Fibroblast of skin of right biceps (primary cell): ENCODE results near the gene MREG.
"Not testable (repeated sequence)": the region's sequence is repeated elsewhere in the genome, so short reads cannot be mapped to it uniquely, and the experiment has no call there.

Source experiments
- DNase-seq: peaks from one replicate; pipeline ENCODE4 v3.0.0-alpha.2; 2013

Gene MREG

DNA sequence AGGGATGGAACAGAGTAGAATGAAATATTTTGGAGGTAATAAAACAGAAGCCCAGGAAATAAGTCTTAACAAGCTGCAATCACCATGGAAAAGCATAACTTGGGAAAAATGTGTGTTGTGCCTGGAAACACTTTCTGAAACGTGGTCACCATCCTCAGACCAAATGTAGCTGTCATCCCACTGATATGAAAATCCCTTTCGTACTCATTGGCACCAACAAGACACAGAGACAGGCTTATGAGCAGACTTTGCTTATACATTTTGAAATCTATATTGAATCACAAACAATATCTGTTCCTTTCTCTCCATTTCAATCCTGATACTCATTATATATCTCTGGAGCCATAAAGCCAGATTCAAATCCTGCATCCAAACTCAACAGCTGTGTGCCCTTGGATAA, 28.7 kb downstream of the MREG start:
- no peak for DNase-seq

DNA sequence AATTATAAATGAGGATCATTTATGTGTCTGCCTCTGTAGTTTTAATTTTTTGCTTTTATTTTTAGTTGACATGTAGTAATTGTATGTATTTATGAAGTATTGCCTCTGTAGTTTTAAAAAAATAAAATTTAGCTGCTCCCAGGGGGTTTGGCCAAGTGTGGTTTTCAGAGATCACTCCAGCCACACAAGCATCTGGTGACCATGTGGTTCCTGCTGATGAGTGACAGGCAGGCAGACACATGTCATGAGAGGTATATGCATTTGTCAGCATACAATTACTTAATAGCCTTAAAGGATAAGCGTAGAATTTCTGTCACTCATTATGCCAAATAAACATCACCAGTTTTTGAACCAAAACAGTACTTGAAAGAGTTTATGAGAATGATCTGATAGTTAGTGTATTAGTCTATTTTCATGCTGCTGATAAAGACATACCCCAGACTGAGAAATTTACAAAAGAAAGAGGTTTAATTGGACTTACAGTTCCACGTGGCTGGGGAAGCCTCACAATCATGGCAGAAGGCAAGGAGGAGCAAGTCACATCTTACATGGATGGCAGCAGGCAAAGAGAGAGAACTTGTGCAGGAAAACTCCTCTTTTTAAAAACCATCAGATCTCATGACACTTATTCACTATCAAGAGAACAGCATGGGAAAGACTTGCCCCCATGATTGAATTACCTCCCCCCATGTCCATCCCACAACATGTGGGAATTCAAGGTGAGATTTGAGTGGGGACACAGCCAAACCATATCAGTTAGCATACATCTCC, 29.6 kb downstream of the MREG start:
- DNase-seq, result peak; percentile 18

DNA sequence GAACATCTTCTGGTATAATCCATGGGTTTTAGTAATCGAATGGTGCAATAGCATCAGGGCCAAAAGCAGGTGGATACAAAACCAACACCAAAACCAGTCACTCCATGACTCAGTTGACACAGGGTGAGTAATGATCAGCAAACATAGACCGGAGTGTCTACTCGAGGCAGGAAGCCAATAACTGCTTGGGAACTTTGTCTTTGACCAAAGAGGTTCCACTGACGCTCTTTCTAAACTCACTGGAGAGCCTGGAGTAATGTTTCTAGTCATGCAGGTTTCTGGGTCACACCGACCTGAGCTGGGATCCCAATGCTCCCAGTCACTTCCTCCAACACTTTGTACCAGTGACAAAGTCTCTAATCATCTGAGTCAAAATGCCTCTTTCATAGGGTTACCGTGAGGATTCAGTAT, 30.9 kb downstream of the MREG start:
- DNase-seq, result peak; percentile 62

DNA sequence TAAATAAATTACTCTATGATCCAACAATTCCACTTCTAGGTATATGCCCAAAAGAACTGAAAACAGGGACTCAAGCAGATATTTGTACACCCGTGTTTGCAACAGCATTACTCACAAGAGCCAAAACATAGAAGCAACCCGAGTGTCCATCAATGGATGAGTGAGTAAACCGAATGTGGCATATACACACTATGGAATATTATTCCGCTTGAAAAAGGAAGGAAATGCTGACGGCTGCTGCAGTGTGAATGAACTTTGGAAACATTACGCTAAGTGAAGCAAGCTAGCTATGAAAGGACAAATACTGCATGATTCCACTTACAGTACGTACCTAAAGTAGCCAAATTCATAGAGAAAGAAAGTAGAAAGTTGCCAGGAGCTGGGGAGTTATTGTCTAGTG, 32.2 kb downstream of the MREG start:
- no peak for DNase-seq

DNA sequence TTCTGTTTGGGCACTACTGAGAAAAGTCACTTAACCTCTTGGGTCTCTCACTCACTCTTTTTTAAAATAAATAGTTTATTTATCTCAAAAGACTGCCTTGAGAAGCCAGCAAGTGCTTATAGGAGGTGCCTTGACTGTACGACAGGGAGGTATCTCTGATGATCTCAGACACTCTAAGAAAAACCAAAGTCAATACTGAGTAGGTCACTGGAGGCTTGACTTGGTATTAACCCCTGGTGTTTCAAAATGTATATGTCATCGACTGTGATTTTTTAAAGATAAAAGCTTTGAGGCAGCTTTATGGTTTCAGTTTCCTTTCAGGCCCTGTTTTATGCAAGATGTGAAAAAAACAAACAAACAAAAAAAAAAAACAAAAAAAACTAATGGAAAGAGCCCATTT, 33.7 kb downstream of the MREG start:
- DNase-seq, result no peak

DNA sequence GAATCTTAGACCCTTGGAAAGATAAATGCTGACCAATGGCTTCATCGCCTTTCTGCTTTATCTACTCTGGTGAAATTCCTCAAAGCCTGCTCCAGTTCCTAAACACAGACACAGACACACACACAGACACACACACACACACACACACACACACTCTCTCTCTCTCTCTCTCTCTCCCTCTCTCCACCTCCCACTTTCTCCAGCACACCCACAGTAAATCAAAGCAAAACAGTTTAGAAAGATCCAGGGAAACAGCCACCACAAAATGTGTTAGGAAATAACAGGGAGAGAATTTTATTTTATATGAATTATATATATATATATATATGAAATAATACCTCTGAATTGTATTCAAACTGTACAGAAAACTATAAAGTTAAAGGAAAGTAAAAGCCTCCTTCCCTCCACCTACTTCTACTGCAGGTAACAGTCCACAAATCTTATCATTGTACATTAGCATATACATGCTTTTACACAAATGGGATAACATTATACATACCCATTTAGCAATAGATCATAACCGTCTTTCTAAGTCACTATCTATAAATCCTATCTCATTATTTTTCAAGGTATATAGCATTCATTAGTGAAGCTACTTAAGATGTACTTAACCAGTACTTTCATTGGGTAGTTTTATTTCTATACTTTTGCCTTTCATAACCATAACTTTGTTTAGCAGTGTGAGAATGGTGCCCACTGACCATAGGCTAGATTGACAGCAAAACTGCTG, 38.5 kb downstream of the MREG start:
- DNase-seq, result no peak

DNA sequence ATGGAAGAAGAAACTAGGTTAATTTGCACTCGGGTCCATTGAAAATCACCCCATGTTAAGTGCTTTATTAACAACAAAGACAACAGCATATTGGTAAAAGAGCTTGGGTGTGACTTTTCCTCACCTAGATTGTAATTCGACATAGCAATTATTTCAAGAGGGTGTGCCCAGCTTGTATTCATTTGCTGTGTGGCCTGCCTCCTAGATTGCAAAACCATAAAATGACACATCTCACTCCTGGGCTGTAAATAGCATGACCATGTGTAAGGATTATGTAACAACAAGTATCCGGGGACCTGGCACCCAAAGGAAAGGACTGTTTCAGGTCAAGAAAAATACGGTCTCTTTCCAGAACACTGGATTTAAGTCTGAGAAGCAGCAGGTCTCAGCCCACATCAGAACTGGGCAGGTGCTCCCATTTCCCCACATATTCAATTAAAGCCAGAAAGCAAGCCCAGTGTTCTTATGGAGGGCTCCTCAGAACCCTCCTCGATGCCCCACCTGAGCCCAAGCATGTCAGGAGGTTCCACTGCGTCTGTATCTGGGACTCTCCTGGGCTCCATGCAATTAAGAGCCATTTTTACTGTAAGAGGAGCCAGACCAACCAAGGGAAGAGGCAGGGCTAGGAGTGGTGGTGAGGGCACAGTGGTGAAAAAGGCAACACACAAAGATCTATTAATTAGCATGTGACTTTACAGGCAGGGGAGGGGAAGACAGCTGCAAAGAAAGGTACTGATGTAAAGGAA, 39.2 kb downstream of the MREG start:
- peak; percentile 30 for DNase-seq

DNA sequence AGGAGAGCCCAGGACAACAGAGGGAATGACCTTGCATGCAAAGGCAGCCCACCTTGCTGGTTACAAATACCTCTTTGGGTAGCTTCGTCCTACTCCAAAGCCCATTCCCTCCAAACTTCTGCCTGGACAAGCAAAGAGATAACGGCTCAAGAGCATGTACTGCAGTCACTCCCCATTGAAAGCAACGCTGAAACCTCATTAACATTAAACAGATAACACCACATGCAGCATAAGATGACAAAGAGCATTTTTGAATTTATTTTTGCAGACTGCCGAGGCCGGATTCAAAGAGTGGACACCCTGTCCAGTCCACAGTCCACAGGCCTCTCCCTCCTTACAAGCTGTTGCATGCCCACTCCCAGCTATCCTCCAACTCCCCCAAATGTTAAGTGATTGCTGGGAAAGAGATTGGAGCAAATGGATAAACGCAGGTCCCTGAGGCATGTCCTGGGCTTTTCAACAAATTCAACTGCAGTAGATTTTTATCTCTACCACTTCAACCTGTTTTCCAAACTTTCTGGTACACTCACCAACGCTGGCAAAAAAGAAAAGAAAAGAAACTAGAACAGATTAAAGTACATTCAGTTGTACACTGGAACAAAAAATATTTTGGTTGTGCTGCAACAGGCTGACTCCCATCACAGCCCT, 40.1 kb downstream of the MREG start:
- DNase-seq, result no peak

DNA sequence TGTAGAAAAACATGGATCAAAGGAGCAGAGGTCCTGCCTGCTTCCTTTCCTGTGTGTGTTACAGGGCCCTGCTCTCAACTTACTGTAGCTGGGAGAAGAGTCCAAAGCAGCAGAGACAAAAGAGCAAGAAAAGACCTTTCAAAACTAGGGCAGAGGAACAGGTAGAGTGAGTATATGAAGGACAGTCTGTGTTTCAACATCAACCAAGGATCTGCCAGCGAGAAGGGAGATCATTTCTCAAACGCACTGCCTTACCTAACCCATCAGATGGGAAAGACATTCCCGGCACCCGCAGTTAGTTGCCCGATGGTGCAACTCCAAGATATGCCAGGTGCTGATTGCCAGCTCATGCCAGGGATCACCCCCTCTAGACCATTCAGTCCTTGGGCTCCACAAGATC, 41.7 kb downstream of the MREG start:
- DNase-seq, result no peak

DNA sequence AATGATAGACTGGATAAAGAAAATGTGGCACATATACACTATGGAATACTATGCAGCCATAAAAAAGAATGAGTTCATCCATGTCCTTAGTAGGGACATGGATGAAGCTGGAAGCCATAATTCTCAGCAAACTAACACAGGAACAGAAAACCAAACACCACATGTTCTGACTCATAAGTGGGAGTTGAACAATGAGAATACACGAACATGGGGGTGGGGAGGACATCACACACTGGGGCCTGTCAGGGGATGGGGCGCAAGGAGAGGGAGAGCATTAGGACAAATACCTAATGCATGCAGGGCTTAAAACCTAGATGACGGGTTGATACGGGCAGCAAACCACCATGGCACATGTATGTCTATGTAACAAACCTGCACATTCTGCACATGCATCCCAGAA, 42.5 kb downstream of the MREG start:
- not testable (repeated sequence) for DNase-seq

DNA sequence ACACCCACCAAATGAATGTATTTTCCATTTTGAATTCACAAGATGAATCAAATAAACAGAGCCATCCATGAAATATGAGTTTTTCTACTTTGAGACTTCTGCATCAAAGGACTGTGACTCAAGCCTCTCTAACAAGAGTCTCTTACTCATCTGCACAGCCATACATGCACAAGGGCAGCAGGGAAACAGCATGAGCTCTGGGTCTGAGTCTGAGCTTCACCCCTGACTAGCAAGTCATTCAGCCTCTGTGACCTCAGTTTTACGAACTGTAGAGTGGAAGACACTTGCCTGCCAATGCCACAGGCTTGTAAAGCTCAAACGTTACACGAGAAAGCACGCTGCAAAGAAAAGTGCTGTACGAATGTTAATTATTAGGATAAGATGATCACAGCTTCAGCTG, 42.9 kb downstream of the MREG start:
- peak; percentile 34 for DNase-seq

DNA sequence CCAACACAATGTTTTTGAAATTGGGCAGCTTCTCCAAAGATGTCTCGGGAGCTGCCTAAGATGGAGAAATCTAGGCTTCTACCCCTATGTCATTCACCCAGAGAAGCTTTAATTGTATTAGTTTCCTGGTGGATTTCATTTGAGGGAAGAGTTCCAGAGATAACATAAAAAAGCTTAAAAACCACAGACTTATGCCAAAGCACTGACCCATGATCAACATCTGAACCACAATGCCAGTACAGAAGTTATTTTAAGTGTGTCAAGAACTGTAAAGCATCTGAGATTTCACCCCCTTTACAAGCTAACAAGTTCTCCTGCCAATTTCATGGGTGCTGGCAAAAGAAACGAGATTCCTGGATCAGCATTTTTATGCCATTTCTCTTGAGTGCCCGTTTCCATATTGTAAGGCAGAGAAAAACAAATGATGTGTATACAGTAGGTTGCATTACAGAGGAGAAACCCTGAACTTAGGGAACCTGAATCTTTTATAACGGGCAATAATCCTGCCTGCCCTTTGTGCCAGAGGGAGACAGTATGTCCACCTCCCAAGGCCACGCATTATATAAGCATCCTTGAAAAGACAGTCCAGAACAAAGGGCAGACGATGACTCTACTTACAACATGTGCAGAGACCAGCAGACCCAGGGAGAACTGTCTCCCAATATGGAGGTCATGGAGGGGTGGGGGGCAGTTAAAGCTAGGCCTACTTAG, 44.1 kb downstream of the MREG start:
- DNase-seq, result no peak

DNA sequence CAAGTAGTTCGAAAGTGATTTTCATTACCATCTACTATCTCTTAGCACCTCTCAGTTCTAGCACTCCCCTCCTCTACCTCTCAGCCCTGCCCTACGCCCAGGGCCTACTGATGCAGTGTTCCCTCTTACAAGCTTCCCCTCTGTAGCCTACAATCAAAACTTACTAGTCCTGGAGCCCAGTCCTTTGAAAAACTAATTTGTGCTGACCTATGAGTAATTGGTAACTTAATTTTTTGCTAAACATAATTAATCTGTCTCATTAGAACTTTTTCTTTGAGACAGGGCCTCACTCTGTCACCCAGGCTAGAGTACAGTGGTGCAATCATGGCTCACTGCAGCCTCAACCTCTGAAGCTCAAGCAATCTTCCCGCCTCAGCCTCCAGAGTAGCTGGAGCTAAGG, 44.9 kb downstream of the MREG start:
- DNase-seq, result no peak

DNA sequence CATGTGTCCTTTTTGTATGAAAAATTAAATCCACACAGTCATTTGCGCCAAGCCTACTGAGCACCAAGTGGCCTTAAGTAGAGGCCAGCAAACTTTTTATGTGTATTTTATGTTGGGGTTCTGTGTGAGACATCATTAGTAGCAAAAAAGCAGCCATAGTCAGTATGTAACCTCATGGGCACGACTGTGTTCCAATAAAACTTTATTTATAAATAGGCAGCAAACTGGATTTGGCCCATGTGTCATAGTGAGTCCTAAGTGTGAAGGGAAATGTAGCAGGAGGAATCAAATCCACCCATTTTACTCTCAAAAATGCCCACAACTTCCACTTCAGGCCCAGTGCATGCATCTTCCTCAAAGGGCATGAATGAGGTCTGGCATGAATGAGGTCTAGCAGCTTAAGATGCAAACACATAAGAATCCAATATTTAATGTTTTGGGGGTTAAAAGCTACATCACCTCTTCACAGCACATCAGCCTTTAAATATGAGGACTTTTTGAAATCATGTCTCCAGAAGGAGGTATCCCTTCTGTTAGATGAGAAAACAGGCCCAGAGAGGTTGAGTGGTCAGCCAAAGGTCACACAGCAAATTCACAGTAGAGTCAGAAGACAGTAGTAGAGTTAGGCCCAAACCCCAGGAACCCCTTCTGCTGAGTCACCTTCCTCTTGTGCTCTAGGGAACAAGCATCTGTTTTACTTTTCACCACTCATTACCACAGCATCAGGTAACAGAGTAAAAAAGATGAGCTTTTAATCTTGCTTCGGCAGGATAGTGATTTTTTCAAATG, 45.6 kb downstream of the MREG start:
- DNase-seq, result peak; percentile 25

DNA sequence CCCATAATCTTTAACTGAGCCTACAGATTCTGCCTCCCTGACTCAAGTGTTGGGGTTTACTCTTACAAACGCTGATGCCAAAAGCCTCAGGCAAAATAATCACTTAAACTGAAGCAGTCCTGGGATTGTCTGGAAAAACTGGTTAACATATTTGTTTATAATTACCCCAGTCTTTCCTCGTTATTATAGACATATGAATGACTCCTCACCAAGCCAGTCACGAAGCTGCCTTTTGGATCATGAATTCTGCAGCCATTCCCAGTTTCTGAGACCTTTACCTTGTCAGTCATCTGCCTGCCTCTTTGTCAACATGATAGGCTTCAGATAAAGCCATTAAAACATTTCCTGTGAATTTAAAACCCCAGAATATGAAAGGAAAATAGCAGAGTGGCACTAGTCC, 46.4 kb downstream of the MREG start:
- DNase-seq, result no peak

DNA sequence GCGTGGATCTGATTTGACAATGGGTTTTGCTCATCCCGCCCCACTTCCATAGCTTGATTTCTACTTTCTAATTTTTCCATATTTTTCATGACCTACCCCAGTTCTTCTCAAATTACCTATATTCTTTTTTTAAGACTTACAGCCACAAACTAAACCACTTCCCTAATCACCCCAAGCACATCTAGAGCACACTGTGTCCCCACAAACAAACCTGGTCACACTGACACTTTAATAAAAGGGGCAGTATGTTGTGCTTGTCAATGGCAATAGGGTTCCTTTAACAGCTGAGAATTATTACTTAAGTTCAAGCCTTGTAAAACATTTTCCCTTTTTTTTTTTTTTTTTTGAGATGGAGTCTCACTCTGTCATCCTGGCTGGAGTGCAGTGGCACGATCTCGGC, 47.1 kb downstream of the MREG start:
- DNase-seq, result no peak

DNA sequence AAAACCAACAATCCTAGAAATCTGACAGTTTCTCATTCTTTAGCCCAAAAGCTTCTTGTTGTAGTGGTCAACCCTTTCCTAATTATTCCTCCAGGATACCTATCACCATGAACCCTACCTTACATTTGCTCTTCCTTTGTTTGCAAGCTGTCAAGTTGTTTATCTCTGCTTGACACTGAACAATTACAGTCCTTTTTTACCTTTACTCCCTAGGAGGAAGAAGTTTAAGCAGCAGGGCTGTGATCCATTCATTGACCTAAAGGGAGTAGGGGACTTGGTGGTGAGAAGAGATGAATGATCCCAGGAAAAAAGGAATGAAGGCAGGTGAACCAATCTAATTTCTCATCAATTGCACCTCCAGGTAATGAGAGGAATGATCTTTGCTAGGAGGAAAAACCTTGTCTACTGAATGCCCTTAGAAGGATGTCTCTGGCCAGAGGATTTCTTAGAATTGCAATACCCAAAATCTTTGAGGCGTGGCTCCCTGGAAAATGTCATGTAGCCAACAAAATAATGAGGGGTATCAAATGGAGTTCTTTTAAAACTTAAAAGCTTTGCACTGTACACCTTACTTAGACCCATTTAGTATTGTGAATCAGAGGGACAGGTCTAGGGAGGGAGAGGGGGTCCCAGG, 47.7 kb downstream of the MREG start:
- no peak for DNase-seq

DNA sequence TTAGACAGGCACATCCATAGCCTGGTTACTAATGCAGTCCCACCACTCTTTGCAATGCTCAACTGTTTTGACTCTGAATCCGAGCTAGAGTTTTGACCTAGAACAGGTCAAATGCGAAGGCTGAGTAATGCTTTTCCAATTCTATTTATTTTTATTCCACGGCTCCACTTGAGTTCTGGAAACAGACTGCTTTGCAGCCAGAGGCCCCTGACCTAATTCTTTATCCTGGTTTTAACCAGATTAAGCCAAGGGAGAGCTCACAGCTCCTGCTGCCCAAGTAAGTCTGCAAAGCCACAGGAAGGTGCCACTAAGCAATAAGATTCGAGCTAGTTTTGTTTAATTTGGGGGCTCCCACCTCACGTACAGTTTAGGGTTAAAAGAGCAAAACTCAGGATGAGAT, 51.4 kb downstream of the MREG start:
- no peak for DNase-seq

DNA sequence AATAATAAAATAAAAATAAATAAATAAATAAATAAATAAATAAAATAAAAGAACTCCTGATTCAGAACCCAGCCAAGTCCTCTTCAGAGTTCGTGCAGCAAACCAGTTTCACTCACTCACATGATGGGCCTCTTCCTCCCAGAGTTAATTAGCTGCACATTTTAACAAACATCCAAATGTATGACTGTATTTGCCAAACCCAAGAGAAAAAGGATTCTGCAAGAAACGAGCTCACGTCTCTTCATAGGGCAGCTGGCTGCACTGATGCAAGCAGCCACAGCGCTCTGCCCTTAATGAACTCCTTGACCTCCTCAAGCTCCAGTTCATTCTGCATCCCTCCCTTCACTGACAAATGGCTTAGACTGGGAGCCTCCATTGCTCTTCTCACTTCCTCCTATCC, 55.1 kb downstream of the MREG start:
- no peak for DNase-seq

DNA sequence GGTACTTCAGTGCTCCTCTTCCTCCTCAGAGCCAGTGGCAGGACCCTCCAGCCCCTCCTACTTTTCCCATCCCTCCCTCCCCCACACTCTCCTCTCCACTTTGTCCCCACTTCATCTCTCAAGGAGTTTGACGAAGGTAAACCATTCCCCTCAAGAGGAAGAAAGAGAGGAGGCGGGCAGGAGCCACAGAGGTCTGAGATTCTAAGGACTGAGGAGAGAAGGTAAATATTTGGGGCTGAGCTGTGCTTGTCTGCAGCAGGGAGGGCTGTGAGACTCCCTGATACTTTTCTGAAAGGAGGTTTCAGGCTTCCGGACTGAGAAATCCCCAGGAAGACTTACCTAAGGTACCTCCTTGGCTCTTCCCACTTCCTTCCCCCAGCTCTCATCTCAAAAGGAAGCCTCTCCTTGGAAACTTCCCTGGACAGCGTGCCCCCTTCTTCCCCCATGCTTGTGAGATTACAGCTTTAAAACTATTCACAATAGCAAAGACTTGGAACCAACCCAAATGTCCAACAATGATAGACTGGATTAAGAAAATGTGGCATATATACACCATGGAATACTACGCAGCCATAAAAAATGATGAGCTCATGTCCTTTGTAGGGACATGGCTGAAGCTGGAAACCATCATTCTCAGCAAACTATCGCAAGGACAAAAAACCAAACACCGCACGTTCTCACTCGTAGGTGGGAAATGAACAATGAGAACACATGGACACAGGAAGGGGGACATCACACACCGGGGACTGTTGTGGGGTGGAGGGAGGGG, 55.8 kb downstream of the MREG start:
- not testable (repeated sequence) for DNase-seq
